Stimulated activated naive B cell treated with anti-CD40 and anti-IgM and Interleukin-4, amounts not matched to agents 10 μg/mL and 1 μg/mL and 100 μg/mL, for 72 hours (primary cell): ENCODE results near the gene SLC12A7.

Experiments
- ATAC-seq, 2 donors: fragments of 150-1000 bp; cut with Tn5 transposase; replicated peaks; 2 replicates each; pipeline ENCODE4 v1.10.0; 2021; ENCODE audit warnings: moderate library complexity in 1 of 2
- DNase-seq: peaks from one replicate; pipeline ENCODE4 v3.0.0; 2021
- H3K27ac Mint-ChIP-seq: one replicate; pipeline ENCODE4 v1.8.0; 2022; ENCODE audit warnings: mild to moderate bottlenecking, mixed read lengths
- H3K27me3 Mint-ChIP-seq, 2 donors: one replicate each; pipeline ENCODE4 v1.8.0; 2022; ENCODE audit warnings: mixed read lengths in 2 of 2
- H3K36me3 Mint-ChIP-seq, 2 donors: one replicate each; pipeline ENCODE4 v1.8.0; 2022; ENCODE audit warnings: mixed read lengths in 2 of 2, mild to moderate bottlenecking in 1 of 2
- H3K4me1 Mint-ChIP-seq, 2 donors: one replicate each; pipeline ENCODE4 v1.8.0; 2022; ENCODE audit warnings: mixed read lengths in 2 of 2, mild to moderate bottlenecking in 1 of 2
- H3K4me3 Mint-ChIP-seq, 2 donors: one replicate each; pipeline ENCODE4 v1.8.0; 2022; ENCODE audit warnings: mild to moderate bottlenecking in 2 of 2, mixed read lengths in 2 of 2, moderate library complexity in 1 of 2
- H3K9me3 Mint-ChIP-seq, 2 donors: one replicate each; pipeline ENCODE4 v1.8.0; 2022; ENCODE audit warnings: mixed read lengths in 2 of 2, mild to moderate bottlenecking in 1 of 2

SLC12A7 gene

DNA sequence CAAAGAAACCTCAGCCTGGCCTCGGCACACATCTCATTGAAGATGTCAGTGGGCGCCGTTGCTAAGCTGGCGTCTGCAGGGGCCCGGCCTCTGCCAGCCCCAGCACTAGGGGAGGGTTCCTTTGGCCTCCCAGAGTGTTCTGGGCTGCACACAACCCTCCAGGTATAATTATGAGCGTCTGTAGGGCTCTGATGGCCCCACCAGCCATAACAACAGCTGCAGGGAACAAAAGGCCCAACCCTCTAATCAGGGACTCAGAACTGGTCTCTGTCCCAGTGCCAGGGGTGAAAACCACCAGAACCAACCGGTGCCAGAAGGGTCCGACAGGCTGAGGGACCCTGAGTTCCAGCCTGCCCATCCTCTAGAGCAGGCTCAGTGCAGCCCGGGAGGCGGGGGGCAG, 39.5 kb upstream of the SLC12A7 start:
- no peak overlapping the region for H3K4me3 Mint-ChIP-seq
- ATAC-seq: no peak
- H3K4me1 Mint-ChIP-seq: peaks cover 33 to 36% of the 10 kb centered on the region in 2 donors

DNA sequence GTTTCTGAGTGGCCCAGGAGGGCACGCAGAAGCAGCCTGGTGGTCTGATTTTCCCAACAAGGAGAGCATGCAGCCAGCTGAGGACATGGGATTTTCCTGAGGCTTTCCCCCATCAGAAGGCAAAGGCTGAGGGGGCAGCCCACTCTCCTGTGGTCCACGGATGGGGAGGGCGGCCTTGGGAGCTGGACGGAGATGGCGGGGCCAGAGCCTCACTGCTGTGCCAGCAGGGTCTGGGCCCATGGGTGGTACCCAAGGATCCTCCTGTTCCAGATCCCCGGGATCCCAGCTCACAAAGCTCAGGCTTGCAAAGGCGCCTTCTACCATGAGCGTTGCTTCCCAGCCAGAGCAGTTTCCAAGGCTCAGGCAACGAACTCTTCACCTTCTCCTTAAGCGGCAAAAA, 39.0 kb upstream of the SLC12A7 start:
- no peak for ATAC-seq
- no peak overlapping the region for H3K27ac Mint-ChIP-seq
- H3K27me3 Mint-ChIP-seq: peaks cover 9 to 36% of the 10 kb centered on the region in 2 donors
- peaks cover 33 to 36% of the 10 kb centered on the region in 2 donors for H3K4me1 Mint-ChIP-seq
- no peaks in the 10 kb centered on the region for H3K36me3 Mint-ChIP-seq
- no peak overlapping the region for H3K4me3 Mint-ChIP-seq
- no peak for DNase-seq
- H3K9me3 Mint-ChIP-seq: no peaks in the 10 kb centered on the region

More for the DNA sequence above, 39.5 kb upstream of the SLC12A7 start:
- Mint-ChIP-seq H3K27ac (no peak overlapping the region), H3K36me3 (no peaks in the 10 kb centered on the region), H3K27me3 (peaks cover 9 to 36% of the 10 kb centered on the region in 2 donors), H3K9me3 (no peaks in the 10 kb centered on the region)
- DNase-seq: no peak

DNA sequence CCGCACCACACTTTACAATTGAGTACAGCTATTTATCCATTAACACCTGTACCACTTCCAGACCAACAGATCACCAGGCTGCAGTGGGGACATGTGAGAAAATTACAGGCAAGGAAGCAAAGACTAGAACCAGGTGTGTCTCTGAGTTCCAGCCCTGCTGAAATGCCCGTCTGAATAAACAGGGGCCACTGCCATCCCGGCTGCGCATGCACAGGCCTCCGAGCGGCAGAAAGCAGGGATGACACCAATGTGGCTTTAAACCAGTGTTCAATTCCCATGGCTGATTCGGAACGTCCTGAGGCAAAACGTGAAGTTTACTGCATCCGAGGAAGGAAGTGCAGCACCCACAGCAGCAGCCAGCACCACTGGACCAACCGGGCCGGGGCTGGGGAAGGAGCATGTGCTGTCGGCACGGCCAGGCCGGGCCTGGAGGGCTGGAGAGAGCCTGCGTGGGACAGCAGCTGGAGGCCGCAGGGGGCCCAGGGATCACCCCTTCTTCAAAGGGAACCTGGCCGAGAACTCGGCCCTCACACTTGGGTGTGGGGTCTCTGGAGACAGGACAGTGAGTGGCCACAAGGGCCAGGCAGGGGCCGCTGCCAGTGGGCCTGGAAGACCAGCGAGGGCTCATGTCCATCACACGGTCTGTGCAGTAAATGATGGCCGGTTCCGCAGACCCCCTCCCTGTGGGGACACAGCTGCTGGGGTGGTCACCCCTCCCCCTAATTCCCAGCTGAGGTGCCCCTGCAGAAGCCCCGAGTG, 33.0 kb upstream of the SLC12A7 start:
- no peaks in the 10 kb centered on the region for H3K36me3 Mint-ChIP-seq
- no peak overlapping the region for H3K27ac Mint-ChIP-seq
- peaks cover 14 to 27% of the 10 kb centered on the region in 2 donors for H3K27me3 Mint-ChIP-seq
- no peak overlapping the region for H3K4me3 Mint-ChIP-seq
- no peak for ATAC-seq
- no peak for DNase-seq
- H3K4me1 Mint-ChIP-seq: peaks cover 8 to 9% of the 10 kb centered on the region in 2 donors
- H3K9me3 Mint-ChIP-seq: no peaks in the 10 kb centered on the region

DNA sequence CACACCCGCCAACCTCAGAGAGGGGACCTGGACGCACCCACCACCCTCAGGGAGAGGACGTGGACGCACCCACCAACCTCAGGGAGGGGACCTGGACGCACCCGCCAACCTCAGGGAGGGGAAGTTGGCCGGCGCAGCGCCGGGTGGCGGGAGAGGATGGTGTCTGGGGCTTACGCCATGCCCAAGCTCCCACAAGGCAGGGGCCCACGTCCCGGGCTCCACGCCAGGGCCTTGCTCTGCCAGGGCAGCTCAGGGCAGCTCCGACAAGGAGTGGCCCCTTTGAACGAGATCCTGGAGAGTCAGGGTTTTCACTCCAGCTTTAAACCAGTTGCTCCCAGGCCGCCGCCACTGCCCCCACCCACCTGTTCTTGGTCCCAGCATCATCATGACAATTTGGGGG, 32.2 kb upstream of the SLC12A7 start:
- H3K9me3 Mint-ChIP-seq: no peaks in the 10 kb centered on the region
- H3K36me3 Mint-ChIP-seq: no peaks in the 10 kb centered on the region
- peaks cover 8 to 9% of the 10 kb centered on the region in 2 donors for H3K4me1 Mint-ChIP-seq
- DNase-seq: no peak
- H3K4me3 Mint-ChIP-seq: no peak overlapping the region
- peaks cover 14 to 27% of the 10 kb centered on the region in 2 donors for H3K27me3 Mint-ChIP-seq
- ATAC-seq: no peak
- H3K27ac Mint-ChIP-seq: no peak overlapping the region

DNA sequence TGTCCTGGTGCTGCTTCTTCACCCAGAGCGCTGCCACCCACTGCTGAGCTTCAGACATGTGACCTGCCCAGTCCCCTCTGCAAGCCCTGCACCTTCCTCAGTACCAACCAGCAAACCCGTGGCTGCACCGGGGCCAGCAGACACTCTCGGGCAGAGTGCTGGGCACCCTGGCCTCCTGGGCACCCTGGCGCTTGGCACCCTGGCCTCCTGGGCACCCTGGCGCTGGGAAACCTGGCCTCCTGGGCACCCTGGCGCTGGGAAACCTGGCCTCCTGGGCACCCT, 31.7 kb upstream of the SLC12A7 start:
- ATAC-seq (no peak), DNase-seq (no peak)
- Mint-ChIP-seq H3K36me3 (no peaks in the 10 kb centered on the region), H3K27ac (no peak overlapping the region), H3K27me3 (peaks cover 14 to 27% of the 10 kb centered on the region in 2 donors), H3K4me1 (peaks cover 8 to 9% of the 10 kb centered on the region in 2 donors), H3K4me3 (no peak overlapping the region), H3K9me3 (no peaks in the 10 kb centered on the region)

DNA sequence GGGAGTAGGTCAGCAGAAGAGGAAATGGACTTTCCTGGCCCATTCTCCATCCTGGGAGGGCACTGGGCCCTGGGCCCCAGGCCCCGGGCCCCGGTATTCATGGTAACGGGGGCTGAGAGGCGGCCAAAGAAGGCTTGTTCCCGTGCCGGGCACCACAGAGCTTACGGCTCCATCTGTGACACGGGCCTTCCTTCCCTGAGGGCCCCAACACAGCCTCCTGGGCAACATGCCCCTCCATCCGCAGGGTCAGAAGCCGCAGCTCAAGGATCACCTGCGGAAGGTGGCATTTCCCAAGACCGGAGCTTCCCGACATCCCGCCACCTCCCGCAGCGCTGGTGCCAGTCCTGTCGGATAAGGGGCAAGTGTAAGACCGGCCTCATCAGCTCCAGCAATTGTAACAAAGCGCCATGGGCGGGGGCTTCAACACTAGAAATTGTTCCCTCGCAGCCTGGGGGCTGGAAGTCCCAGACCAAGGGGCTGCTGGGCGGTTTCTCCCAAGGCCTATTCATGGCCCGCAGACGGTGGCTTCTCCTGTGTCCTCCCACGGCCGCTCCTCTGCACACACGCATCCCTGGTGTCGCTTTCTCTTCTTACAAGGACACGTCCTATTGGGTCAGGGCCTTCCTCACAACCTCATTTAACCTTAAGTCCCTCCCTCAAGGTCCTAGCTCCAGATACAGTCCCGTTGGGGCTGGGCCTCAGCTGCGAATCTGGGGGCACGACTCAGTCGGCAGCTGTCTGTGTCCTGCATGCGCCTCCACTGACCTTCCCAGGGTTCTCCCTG, 31.2 kb upstream of the SLC12A7 start:
- H3K36me3 Mint-ChIP-seq: no peaks in the 10 kb centered on the region
- H3K9me3 Mint-ChIP-seq: no peaks in the 10 kb centered on the region
- peaks cover 14 to 29% of the 10 kb centered on the region in 2 donors for H3K27me3 Mint-ChIP-seq
- H3K27ac Mint-ChIP-seq: no peak overlapping the region
- DNase-seq: no peak
- H3K4me3 Mint-ChIP-seq: no peak overlapping the region
- H3K4me1 Mint-ChIP-seq: peaks cover 9% of the 10 kb centered on the region in 2 donors
- ATAC-seq: no peak

DNA sequence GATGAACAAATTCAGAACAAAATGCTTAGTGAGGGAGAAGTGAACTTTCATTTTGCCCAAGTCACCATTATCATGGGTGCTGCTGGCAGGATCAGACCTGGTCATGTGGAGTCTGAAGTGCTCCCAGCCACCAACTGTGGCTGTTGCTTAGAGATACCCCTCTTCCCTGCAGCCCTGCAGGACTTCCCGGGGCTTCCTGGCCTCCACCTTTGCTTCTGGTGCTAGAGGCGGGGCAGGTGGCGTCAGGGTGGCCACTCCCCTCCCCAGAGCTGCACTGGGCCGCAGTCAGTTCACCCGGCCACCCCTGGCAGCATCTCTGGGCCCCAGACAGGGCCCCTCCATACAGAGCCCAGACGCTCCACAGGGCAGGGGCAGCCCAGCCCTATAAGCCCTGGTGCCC, 30.0 kb upstream of the SLC12A7 start:
- no peak overlapping the region for H3K4me3 Mint-ChIP-seq
- peaks cover 12 to 18% of the 10 kb centered on the region in 2 donors for H3K4me1 Mint-ChIP-seq
- DNase-seq: no peak
- peaks cover 1% of the 10 kb centered on the region in 2 donors for H3K36me3 Mint-ChIP-seq
- no peak for ATAC-seq
- peaks cover 0 to under 1% of the 10 kb centered on the region in 2 donors for H3K9me3 Mint-ChIP-seq
- no peak overlapping the region for H3K27ac Mint-ChIP-seq
- peaks cover 22 to 33% of the 10 kb centered on the region in 2 donors for H3K27me3 Mint-ChIP-seq

DNA sequence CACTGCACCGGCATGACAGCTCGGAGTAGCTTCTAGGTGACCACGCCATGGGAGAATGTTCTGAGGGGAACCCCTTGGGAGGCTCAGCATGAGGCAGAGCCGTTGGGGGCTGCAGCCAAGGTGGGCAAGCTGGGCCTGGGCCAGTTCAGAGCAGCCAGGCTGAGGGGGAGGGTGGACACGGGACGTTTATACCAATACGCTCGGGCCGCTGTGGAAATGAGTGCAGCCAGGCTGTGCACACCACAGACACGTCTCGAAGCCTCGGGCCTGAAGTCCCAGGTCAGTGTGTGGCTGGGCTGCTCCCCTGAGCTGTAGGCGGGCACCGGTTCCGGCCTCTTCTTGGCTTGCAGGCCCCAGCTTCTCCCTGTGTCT, 28.9 kb upstream of the SLC12A7 start:
- Mint-ChIP-seq H3K4me1 (peaks cover 20 to 21% of the 10 kb centered on the region in 2 donors), H3K27ac (no peak overlapping the region), H3K36me3 (peaks cover 4% of the 10 kb centered on the region in 2 donors), H3K4me3 (no peak overlapping the region), H3K9me3 (peaks cover 0 to 3% of the 10 kb centered on the region in 2 donors), H3K27me3 (peaks cover 30 to 32% of the 10 kb centered on the region in 2 donors)
- no peak for DNase-seq
- no peak for ATAC-seq

DNA sequence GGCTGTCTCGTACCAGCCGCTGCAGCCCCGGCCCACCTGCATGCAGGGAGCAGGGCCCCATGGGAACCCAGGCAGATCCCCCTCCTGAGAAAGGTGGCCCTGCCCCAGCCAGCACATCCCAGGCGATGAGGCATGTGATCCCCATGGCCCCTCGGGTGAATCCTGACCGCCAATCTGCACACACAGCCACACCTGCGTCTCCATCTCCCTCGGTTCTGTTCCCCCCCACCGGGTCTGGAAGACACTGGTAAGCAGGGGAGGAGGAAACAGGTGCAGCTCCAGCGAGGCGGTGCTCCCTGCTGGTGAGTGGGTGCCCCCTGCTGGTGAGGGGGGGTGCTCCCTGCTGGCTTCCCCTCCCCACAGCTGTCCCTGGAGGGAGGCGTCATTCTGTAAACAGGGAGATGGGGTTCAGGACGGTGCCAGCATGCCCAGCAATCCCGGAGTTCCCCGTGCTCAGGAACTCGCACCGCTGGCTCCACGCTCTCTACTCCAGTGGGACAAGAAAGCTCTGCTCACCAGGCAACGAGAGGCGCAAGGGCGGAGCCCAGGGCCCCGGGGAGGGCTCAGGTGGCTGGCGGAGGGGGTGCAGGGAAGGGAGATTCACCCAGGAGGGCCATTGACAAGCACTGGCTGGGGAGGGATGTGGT, 28.4 kb upstream of the SLC12A7 start:
- Mint-ChIP-seq H3K4me1 (peaks cover 24 to 26% of the 10 kb centered on the region in 2 donors), H3K27me3 (peaks cover 30 to 32% of the 10 kb centered on the region in 2 donors), H3K36me3 (peaks cover 4% of the 10 kb centered on the region in 2 donors), H3K27ac (no peak overlapping the region), H3K4me3 (peak overlapping the region; percentile 10 to 65), H3K9me3 (peaks cover 0 to 3% of the 10 kb centered on the region in 2 donors)
- peak; percentile 66 for DNase-seq
- ATAC-seq: peak; percentile 85 to 92

DNA sequence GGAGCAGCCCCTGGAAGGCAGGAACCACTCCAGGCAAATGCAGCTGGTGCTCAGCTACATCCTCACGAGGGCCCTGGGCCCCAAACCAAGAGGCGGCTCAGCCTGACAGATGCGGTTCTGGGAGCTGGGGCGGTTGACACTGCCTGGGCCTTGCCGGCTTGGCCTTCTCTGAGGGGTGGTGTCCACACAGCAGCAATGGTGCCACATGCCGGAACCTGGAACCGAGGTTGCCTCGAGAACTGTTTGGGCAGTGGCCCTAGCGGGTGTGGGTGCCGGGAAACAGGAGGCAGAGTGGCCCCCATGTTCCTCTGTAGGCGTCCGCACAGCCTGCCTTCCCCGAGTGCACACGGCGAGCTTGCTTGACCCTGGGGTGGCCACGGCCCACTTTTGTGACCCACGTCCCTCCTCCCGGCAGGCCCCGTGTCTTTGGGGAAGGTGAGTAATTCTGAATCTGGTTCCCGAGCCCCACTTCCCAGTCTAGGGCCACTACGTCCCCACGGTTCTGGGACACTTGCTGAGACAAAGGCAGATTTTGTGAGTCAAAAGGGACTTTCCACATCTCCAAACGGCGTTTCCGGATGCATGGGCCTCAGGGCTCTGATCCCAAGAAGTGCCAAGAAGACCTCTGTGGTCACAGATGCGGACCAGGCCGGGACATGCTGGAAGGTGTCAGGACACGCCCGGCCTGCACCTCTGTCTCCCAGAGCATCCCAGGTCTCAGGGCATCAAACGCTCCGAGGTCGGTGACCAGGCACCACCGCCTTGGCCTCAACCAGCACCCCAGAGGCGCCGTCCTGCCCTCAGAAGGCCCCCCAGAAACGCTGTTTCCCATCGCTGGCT, 27.7 kb upstream of the SLC12A7 start:
- peaks cover 29 to 32% of the 10 kb centered on the region in 2 donors for H3K27me3 Mint-ChIP-seq
- H3K27ac Mint-ChIP-seq: no peak overlapping the region
- no peak for ATAC-seq

DNA sequence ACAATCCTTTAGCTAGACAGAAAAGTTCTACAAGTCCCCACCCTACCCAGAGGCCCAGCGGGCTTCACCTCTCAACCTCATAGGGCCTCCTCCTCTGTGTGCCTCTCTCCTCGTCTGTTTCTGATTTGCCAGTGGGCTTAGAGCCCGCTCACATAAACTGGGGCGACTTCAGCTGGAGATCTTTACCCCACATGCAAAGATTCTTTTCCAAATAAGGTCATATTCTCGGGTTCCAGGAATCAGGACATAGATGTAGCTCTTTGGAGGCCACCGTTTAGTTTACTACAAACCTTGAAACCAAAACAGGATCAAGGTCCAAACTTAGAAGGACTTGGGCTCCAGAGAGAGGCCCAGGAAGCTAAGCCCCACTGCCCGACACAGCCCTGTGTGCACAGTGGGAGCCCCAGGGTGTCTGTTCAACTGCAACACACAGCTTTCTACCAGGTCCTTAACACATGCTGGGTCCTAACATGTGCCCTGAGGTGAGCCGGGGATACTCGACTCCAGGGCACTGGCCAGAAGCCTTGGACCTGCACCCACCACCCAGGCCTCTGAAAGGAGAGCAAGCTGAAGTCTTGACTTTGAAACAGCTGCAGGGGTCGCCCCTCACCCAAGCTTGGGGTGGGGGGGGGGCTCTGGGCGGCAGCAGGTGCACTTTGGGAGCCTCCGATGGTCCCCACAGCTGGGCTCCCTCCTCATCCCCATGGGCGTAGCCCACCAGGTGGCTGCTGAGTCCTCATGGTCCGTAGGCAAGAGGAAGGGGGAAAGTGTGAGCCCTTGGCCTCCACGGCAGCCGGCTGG, 26.8 kb upstream of the SLC12A7 start:
- no peak overlapping the region for H3K4me3 Mint-ChIP-seq
- H3K27me3 Mint-ChIP-seq: peaks cover 26 to 32% of the 10 kb centered on the region in 2 donors
- peaks cover 37 to 42% of the 10 kb centered on the region in 2 donors for H3K4me1 Mint-ChIP-seq
- ATAC-seq (no peak), DNase-seq (no peak)
- H3K9me3 Mint-ChIP-seq: peaks cover 0 to 3% of the 10 kb centered on the region in 2 donors
- peaks cover 4% of the 10 kb centered on the region in 2 donors for H3K36me3 Mint-ChIP-seq
- H3K27ac Mint-ChIP-seq: no peak overlapping the region

More for the DNA sequence above, 27.7 kb upstream of the SLC12A7 start:
- Mint-ChIP-seq H3K36me3 (peaks cover 4% of the 10 kb centered on the region in 2 donors), H3K4me1 (peaks cover 29 to 33% of the 10 kb centered on the region in 2 donors), H3K9me3 (peaks cover 0 to 3% of the 10 kb centered on the region in 2 donors), H3K4me3 (no peak overlapping the region)
- no peak for DNase-seq

DNA sequence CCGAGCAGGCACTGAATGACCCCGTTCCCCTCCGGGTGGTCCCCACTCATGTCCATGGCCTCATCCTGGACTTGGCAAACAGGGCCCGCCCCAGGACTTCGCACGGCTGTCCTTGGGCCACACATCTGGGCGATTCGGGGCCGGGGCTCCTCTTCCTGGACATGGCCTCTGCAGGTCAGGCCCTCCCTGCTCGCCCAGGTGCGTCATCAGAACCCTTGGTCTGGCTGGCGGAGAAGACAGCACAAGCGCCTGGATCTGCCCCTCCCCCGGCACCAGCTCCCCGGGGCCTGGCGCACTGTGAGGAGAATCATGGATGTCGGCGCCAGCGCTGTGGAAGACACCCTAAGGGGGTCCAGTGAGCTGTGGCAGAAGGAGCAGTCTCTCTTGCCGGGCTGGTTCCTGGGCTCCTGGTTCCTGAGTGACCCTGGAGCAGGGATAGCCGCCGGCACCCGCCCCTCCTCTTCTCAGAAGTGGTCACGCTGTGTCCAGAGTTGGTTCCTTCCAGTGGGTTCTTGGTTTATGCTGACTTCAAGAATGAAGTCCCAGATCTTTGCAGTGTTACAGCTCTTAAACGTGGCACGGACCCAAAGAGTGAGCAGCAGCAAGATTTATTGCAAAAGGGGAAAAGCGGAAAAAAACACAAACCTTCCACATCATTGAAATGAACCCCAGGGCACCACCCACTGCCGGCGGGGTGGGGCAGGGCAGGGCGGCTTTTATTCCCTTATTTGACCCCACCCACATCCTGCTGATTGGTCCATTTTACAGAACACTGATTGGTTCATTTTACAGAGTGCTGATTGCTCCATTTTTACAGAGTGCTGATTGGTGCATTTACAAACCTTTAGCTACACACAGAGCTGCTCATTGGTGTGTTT, 25.9 kb upstream of the SLC12A7 start:
- Mint-ChIP-seq H3K27me3 (peaks cover 26 to 32% of the 10 kb centered on the region in 2 donors), H3K4me1 (peaks cover 42 to 51% of the 10 kb centered on the region in 2 donors), H3K4me3 (no peak overlapping the region), H3K9me3 (peaks cover 0 to 3% of the 10 kb centered on the region in 2 donors), H3K27ac (peak overlapping the region; percentile 51), H3K36me3 (peaks cover 4% of the 10 kb centered on the region in 2 donors)
- ATAC-seq: no peak
- DNase-seq: no peak
